H54 (cell line): Measurements from ENCODE around the gene CILP.

Experiments
- DNase-seq: peaks from one replicate; pipeline ENCODE4 v3.0.0; 2011; ENCODE audit warnings: low spot score, mixed read lengths; ENCODE audit not compliant: insufficient read length
- FAIRE-seq: peaks from 3 replicates; lab custom pipeline; 2011; peaks lifted over from hg19 to GRCh38; lab: Jason Lieb, UNC
- POLR2A ChIP-seq: IDR thresholded peaks from 2 replicates; pipeline ENCODE4 v1.6.1; 2011; ENCODE audit warnings: low read depth, mild to moderate bottlenecking, low read length

CILP gene, protein sequence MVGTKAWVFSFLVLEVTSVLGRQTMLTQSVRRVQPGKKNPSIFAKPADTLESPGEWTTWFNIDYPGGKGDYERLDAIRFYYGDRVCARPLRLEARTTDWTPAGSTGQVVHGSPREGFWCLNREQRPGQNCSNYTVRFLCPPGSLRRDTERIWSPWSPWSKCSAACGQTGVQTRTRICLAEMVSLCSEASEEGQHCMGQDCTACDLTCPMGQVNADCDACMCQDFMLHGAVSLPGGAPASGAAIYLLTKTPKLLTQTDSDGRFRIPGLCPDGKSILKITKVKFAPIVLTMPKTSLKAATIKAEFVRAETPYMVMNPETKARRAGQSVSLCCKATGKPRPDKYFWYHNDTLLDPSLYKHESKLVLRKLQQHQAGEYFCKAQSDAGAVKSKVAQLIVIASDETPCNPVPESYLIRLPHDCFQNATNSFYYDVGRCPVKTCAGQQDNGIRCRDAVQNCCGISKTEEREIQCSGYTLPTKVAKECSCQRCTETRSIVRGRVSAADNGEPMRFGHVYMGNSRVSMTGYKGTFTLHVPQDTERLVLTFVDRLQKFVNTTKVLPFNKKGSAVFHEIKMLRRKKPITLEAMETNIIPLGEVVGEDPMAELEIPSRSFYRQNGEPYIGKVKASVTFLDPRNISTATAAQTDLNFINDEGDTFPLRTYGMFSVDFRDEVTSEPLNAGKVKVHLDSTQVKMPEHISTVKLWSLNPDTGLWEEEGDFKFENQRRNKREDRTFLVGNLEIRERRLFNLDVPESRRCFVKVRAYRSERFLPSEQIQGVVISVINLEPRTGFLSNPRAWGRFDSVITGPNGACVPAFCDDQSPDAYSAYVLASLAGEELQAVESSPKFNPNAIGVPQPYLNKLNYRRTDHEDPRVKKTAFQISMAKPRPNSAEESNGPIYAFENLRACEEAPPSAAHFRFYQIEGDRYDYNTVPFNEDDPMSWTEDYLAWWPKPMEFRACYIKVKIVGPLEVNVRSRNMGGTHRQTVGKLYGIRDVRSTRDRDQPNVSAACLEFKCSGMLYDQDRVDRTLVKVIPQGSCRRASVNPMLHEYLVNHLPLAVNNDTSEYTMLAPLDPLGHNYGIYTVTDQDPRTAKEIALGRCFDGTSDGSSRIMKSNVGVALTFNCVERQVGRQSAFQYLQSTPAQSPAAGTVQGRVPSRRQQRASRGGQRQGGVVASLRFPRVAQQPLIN

DNA sequence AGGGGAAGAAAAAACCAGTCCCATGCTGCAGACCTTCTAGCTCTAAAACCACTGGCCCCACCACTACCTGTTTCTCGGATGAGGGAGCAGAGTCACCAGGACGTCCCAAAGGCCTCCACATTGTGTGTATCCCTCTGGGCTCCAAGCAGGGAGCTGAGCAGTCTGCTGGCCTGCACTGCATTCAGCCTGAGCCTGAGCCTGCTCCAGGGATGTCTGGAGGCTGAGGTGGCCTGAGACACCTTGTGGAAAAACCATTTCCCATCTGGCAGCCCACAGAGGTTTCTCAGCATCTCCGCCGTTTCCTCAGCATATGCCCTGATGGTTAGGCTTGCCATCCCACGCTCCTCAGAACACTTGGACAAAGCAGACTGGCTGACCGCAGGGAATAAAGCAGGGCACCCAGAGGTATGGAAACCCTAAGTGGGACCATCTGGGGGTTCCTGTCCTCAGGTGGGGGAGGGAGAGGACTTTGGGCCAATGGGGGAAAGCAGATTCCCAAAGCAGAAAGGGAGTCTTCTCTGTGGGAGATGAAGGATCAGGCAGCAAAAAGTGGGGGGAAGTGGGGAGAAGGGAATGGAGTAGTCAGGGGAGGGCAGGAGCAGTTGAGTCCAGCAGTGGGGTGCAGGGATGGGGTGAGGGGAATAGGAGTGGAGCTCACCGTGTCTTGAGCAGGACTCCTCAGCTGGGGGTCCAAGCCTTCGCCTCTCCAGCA lies at the start of gene CILP:
TSS of gene CILP (minus strand) at position 704 of the 712 bp plus-strand sequence. CDS start 1,718 bp downstream, outside the sequence.
- DNase-seq, result no peak
- no peak for FAIRE-seq
- TF ChIP-seq POLR2A, result no peak

DNA sequence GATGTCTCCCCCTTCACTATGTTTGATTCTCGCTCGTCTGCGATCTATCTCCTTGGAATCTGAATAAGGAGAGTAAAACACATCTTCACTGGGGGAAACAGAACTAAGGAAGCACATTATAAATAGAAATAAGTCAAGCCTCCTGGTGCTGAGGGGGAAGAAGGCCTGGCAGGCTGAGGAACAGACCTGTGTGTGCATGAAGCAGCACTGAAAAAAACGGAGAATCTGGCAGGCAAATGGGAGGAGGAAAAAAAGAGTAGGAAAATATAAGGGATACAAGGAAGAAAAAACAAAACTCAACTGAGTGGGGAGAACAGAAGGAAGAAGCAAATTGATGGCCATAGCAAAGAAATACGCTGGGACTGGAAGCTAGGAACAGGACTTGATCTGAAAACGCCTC lies 49.7 kb upstream of the CILP start:
- no peak for TF ChIP-seq POLR2A
- no peak for DNase-seq
- FAIRE-seq, result no peak

- no peak for TF ChIP-seq POLR2A
- FAIRE-seq, result no peak
- DNase-seq, result no peak
Observed at GRCh38 chr15:65259367-65259797, 48.1 kb upstream of the CILP start.

DNA sequence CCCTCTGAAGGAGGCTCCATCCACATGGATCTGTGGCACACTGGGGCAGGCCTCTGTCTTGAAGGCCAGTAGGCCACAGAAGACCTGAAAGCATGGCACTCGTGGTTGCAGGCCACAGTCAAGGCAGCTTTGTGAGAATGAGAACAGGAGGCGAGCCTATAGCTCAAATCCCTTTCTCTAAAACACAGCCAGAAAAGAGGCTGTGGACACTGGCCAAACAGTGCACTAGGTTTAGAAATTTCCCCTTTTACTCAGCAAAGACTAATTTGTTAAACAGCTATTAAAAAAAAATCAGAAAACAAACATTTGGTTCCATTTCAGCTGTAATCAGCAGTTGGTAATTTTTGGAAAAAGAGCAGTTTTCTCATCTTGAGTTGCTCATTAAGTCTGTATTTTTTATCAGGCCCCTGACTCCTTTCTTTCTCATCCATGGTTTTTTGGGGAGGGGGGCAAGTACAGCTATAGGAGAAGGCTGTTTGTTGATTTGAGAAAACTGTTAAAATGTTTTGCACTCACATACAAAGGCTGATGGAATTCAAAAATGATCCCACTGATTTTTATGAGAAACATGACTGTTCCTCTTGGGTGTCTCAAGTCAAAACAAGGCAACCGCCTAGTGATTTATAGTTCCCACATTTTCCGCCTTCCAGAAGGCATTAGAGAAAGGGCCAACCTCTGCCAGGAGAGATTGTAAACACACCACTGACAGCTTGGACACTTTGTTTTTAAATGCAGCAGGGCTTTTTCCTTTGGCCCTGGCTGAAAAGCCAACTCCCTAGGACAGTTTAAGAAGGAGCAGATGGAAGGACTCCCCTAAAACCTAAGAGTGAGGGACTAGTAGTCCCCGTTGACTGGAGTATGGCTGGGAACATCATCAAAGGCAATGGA lies 47.3 kb upstream of the CILP start:
- FAIRE-seq (no peak), DNase-seq (no peak)
- no peak for TF ChIP-seq POLR2A

- FAIRE-seq, result no peak
- TF ChIP-seq POLR2A, result no peak
- DNase-seq, result no peak
Observed at GRCh38 chr15:65255486-65256140, 44.3 kb upstream of the CILP start.

DNA sequence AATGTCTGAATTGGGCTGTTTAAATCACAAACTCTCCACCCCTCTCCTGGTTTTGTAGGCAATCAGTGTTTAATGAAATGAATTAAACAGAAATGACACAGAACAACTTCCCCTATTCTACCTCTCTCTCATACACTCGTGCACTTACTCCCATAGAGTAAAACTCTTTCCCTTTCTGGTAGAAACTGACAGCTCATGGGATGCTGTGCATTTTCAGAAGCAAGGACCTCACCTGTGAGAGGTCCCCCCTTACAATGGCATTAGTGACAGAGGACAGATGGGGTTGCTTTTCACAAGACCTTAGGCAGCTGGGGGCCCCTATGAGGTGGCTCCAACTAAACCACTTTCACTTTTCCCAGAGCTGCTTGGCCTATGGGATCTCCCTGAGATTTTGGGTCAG lies 43.5 kb upstream of the CILP start:
- FAIRE-seq, result no peak
- no peak for DNase-seq
- no peak for TF ChIP-seq POLR2A

DNA sequence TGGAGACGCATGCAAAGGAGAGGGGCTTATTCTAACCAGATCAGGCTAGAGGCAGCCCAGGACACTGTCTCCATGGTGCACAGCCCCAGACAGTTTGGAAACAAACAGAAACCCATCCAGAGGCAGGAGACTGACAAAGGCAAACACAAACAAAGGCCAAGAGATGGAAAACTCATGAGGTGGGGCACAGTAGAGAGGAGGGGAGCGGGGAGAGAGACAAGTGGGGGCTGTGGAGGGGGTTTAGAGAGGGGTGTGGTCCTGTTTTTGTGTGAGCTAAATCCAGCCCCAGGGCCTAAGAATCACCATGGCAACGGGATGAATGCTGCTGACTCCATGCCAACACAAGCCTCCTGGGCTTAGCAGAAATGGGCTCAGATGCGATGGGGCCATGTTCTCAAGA lies 43.1 kb upstream of the CILP start:
- FAIRE-seq (no peak), DNase-seq (no peak)
- TF ChIP-seq POLR2A, result no peak

DNA sequence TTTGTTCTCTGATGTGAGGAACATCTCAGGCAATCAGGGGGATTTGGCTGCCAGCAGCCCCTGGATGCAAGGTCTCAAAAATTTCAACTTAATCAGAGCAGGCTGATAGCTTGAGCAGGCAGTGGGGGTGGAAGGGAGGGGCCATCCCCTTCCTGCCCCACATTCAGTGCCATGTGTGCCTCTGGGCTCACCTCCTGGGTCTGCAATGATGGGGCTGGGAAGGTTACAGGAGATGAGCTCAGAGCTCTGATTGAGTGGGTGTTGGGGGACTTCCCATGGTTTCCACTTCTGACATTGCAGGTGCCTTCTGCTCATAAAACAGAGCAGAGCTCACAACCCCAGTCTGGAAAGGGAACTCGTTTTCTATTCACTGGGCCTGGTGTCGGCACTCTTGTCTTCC lies 38.4 kb upstream of the CILP start:
- DNase-seq, result no peak
- TF ChIP-seq POLR2A, result no peak
- FAIRE-seq, result no peak

DNA sequence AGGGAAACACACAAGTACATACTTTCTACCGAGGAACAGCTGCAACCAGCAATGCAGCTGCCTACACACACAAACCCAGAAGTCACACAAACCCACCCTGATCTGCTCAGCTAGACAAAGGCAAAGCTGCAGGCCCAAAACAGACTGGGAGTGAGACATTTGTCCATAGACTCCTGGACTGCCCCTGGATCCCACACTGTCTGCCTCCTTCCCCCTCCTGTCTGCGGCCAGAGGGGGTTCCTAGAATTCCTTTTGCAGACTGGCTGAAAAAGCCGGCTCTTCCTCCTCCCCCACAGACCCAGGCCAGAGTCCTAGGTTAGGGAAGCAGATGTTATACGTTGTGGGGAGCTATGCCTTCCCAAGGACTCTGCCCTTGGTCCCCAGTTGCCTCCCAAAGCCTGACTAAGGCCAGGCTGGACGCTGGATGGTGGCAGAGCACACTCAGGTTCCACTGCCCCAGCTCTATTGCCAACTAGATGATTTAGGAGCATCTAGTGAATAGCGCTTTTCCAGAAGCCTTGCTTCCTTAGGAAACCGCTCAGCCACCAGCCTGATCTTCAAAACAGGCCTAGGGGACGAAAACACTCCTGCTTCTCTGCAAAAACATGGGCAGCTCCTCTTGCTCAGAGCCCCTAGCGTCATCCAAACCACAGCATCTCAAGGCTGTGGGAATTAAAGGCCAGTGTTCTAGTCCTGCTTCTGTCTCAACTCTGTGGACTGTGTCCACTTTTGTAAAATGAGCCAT lies 37.4 kb upstream of the CILP start:
- DNase-seq (no peak), FAIRE-seq (no peak)
- TF ChIP-seq POLR2A, result no peak

DNA sequence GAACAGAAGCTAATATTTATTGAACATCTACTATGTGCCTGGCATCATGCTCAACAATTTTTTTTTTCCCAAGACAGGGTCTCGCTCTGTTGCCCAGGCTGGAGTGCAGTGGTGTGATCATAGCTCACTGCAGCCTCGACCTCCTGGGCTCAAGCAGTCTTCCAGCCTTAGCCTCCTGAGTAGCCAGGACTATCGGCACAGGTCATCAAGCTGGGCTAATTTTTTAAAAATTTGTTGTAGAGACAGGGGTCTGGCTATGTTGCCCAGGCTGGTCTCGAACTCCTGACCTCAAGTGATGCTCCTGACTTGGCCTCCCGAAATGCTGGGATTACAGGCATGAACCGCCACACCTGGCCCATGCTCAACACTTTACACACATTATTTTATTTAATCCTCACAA lies 35.7 kb upstream of the CILP start:
- no peak for TF ChIP-seq POLR2A
- FAIRE-seq, result no peak
- DNase-seq, result no peak

GRCh38 chr15:65246026-65246714 lies 34.9 kb upstream of the CILP start:
- FAIRE-seq (no peak), DNase-seq (no peak)
- no peak for TF ChIP-seq POLR2A
